ENCODE data around the gene ZC3H10.

The ZC3H10 gene

DNA sequence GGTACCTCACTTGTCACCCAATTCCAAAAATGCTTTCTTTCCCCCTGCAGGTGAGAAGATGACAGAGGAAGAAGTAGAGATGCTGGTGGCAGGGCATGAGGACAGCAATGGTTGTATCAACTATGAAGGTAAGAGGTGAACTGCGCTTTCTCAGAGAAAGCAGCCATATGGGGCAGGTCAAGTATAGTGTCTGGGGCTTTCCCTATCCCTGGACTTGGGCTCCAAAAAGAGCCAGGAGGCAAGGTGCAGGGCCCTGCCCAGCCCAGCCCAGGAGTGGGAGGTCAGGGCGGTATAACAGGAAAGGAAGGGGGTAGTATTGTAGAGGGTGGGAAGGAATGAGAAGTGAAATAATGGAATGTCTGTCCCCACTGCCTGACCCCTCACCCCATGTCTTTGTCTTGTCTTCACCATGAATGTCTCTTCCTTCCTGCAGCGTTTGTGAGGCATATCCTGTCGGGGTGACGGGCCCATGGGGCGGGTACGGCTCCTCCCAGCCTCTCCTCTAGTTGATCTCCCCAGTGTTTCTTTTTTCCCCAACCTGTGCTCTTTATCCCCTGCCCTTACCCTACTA, 42.2 kb downstream of the ZC3H10 start:
- DNase-seq = peak; percentile 43
- Histone ChIP-seq H3K27ac (ENCODE audit: low read length, poor library complexity, severe bottlenecking) (peak overlapping the region; percentile 97), H2AK5ac (ENCODE audit: low read length, severe bottlenecking) (peak overlapping the region; percentile 17), H4K8ac (ENCODE audit: low read length) (no peak overlapping the region), H3K18ac (ENCODE audit: low read depth in 1 of 2, low read length in 2 of 2) (peak overlapping the region in 1 of 2 experiments; percentile 5), H2AFZ (ENCODE audit: low read depth, low read length) (no peak overlapping the region), H3K36me3 (ENCODE audit: control insufficient read depth in 1 of 2, insufficient read depth in 2 of 2, low read depth in 1 of 2, low read length in 2 of 2) (peaks cover 61 to 65% of the 10 kb centered on the region in 2 experiments), H2BK5ac (ENCODE audit: low read depth, low read length, poor library complexity, severe bottlenecking) (no peak overlapping the region), H3K27me3 (ENCODE audit: control insufficient read depth in 1 of 2, insufficient read depth in 1 of 2, low read length in 2 of 2) (no peaks in the 10 kb centered on the region), H2BK12ac (ENCODE audit: low read length in 2 of 2) (no peak overlapping the region), H3K4me1 (ENCODE audit: control insufficient read depth, insufficient read depth, low read depth, low read length) (peaks cover 24% of the 10 kb centered on the region), H3K23ac (ENCODE audit: low read length in 2 of 2) (peak overlapping the region in 1 of 2 experiments; percentile 54), H3K79me1 (replicated peaks; ENCODE audit: low read length, poor library complexity, severe bottlenecking) (peaks cover 3% of the 10 kb centered on the region), H2BK15ac (ENCODE audit: low read depth, poor library complexity, severe bottlenecking) (no peak overlapping the region), H3K9me3 (ENCODE audit: control insufficient read depth, low read length) (no peaks in the 10 kb centered on the region), H2BK120ac (ENCODE audit: low read depth, low read length) (no peak overlapping the region), H3K4ac (ENCODE audit: low read depth in 1 of 2, low read length in 2 of 2) (peak overlapping the region in 1 of 2 experiments; percentile 37), H3K14ac (ENCODE audit: low read length in 2 of 2) (peak overlapping the region in 1 of 2 experiments; percentile 26), H4K91ac (ENCODE audit: low read length) (no peak overlapping the region), H3K9ac (ENCODE audit: low read length) (peak overlapping the region; percentile 99), H3K4me2 (ENCODE audit: low read length, poor library complexity, severe bottlenecking) (peak overlapping the region; percentile 79), H3K4me3 (ENCODE audit: insufficient read depth in 1 of 2, low read depth in 1 of 2, low read length in 2 of 2) (peak overlapping the region; percentile 58 to 95)
- 22% methylated on average over 5 of the region's 7 CpGs for WGBS

DNA sequence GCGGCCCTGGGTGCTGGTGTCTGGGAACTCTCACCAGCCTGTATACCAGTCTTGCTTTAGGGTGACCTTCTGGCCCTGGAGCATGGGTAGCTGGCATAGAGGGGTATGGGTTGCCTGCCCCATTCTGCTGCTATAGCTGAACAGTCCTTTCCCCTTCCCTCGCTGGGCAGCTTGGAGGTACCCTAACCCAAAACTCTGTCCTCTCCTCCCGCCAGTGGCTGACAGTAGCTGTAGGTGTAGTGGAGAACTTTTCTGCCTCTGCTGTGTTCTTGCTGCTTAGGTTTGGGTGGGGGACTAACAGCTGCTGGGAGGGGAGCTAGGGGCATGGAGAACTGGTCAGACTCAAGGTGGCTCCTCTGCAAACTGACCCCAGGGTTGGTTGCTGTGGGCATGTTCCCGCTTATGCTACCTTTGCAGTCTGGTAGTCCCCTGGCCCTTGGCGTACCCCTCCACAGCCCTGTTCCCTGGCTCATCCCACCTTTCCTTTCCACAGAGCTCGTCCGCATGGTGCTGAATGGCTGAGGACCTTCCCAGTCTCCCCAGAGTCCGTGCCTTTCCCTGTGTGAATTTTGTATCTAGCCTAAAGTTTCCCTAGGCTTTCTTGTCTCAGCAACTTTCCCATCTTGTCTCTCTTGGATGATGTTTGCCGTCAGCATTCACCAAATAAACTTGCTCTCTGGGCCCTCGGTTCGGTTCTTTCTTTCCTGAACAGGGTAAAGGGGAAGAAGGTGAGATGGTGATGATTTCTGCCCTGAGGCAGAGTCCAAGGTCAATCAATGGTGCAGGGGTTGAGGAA, 43.0 kb downstream of the ZC3H10 start:
- H3K27ac ChIP-seq (ENCODE audit: low read length, poor library complexity, severe bottlenecking) = peak overlapping the region; percentile 97
- no peak overlapping the region for H2BK5ac ChIP-seq (ENCODE audit: low read depth, low read length, poor library complexity, severe bottlenecking)
- H3K9ac ChIP-seq (ENCODE audit: low read length) = peak overlapping the region; percentile 99
- H3K4me3 ChIP-seq (ENCODE audit: insufficient read depth in 1 of 2, low read depth in 1 of 2, low read length in 2 of 2) = peak overlapping the region; percentile 58 to 95
- WGBS = 89% methylated on average over 9 of the region's 11 CpGs
- no peak overlapping the region for H2AK5ac ChIP-seq (ENCODE audit: low read length, severe bottlenecking)
- peak overlapping the region in 1 of 2 experiments; percentile 10 for H3K23ac ChIP-seq (ENCODE audit: low read length in 2 of 2)
- DNase-seq = no peak
- no peak overlapping the region for H3K18ac ChIP-seq (ENCODE audit: low read depth in 1 of 2, low read length in 2 of 2)
- H4K91ac ChIP-seq (ENCODE audit: low read length) = no peak overlapping the region
- no peak overlapping the region for H2BK120ac ChIP-seq (ENCODE audit: low read depth, low read length)
- peak overlapping the region in 1 of 2 experiments; percentile 23 for H3K14ac ChIP-seq (ENCODE audit: low read length in 2 of 2)
- no peak overlapping the region for H2AFZ ChIP-seq (ENCODE audit: low read depth, low read length)
- H3K4me1 ChIP-seq (ENCODE audit: control insufficient read depth, insufficient read depth, low read depth, low read length) = peaks cover 26% of the 10 kb centered on the region
- H3K4me2 ChIP-seq (ENCODE audit: low read length, poor library complexity, severe bottlenecking) = peak overlapping the region; percentile 79
- no peaks in the 10 kb centered on the region for H3K9me3 ChIP-seq (ENCODE audit: control insufficient read depth, low read length)
- no peaks in the 10 kb centered on the region for H3K27me3 ChIP-seq (ENCODE audit: control insufficient read depth in 1 of 2, insufficient read depth in 1 of 2, low read length in 2 of 2)
- no peak overlapping the region for H4K8ac ChIP-seq (ENCODE audit: low read length)
- H3K4ac ChIP-seq (ENCODE audit: low read depth in 1 of 2, low read length in 2 of 2) = no peak overlapping the region
- peaks cover 57 to 66% of the 10 kb centered on the region in 2 experiments for H3K36me3 ChIP-seq (ENCODE audit: control insufficient read depth in 1 of 2, insufficient read depth in 2 of 2, low read depth in 1 of 2, low read length in 2 of 2)
- H2BK12ac ChIP-seq (ENCODE audit: low read length in 2 of 2) = no peak overlapping the region
- no peaks in the 10 kb centered on the region for H3K79me1 ChIP-seq (replicated peaks; ENCODE audit: low read length, poor library complexity, severe bottlenecking)
- H2BK15ac ChIP-seq (ENCODE audit: low read depth, poor library complexity, severe bottlenecking) = no peak overlapping the region

GRCh38 chr12:56161690-56162351, 43.8 kb downstream of the ZC3H10 start:
- Histone ChIP-seq H2BK12ac (ENCODE audit: low read length in 2 of 2) (no peak overlapping the region), H3K27ac (ENCODE audit: low read length, poor library complexity, severe bottlenecking) (peak overlapping the region; percentile 4), H2BK15ac (ENCODE audit: low read depth, poor library complexity, severe bottlenecking) (no peak overlapping the region), H3K36me3 (ENCODE audit: control insufficient read depth in 1 of 2, insufficient read depth in 2 of 2, low read depth in 1 of 2, low read length in 2 of 2) (peaks cover 63 to 72% of the 10 kb centered on the region in 2 experiments), H3K79me1 (replicated peaks; ENCODE audit: low read length, poor library complexity, severe bottlenecking) (no peaks in the 10 kb centered on the region), H3K18ac (ENCODE audit: low read depth in 1 of 2, low read length in 2 of 2) (no peak overlapping the region), H2BK120ac (ENCODE audit: low read depth, low read length) (no peak overlapping the region), H3K9ac (ENCODE audit: low read length) (peak overlapping the region; percentile 99), H3K23ac (ENCODE audit: low read length in 2 of 2) (peak overlapping the region in 1 of 2 experiments; percentile 3), H2BK5ac (ENCODE audit: low read depth, low read length, poor library complexity, severe bottlenecking) (no peak overlapping the region), H3K4me3 (ENCODE audit: insufficient read depth in 1 of 2, low read depth in 1 of 2, low read length in 2 of 2) (peak overlapping the region in 1 of 2 experiments; percentile 95), H4K91ac (ENCODE audit: low read length) (no peak overlapping the region), H3K9me3 (ENCODE audit: control insufficient read depth, low read length) (no peaks in the 10 kb centered on the region), H3K4ac (ENCODE audit: low read depth in 1 of 2, low read length in 2 of 2) (no peak overlapping the region), H3K27me3 (ENCODE audit: control insufficient read depth in 1 of 2, insufficient read depth in 1 of 2, low read length in 2 of 2) (no peaks in the 10 kb centered on the region), H3K14ac (ENCODE audit: low read length in 2 of 2) (no peak overlapping the region), H4K8ac (ENCODE audit: low read length) (no peak overlapping the region), H3K4me1 (ENCODE audit: control insufficient read depth, insufficient read depth, low read depth, low read length) (peaks cover 26% of the 10 kb centered on the region), H3K4me2 (ENCODE audit: low read length, poor library complexity, severe bottlenecking) (peak overlapping the region; percentile 17), H2AFZ (ENCODE audit: low read depth, low read length) (no peak overlapping the region), H2AK5ac (ENCODE audit: low read length, severe bottlenecking) (no peak overlapping the region)
- no peak for DNase-seq
- WGBS = 94% methylated on average over 8 of the region's 10 CpGs
